Measurements from ENCODE around the gene KLRD1.

KLRD1 gene

DNA sequence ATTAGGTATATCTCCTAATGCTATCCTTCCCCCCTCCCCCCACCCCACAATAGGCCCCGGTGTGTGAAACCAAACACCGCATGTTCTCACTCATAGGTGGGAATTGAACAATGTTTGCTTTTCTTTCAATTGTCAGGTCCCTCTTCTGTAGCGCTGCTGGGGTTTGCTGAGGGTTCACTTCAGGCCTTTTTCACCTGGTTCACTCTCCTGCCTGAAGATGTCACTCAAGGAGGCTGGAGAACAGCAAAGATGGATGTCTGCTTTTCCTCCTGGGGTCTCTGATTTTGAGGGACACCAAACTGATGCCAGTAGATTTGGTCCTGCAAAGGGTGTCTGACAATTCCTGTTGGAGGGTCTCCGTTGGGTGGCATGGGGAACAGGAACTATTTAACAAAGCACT, 46.4 kb downstream of the KLRD1 start:
- no peak for DNase-seq (ENCODE audit: low read depth in 1 of 2, low spot score in 1 of 2)
- in situ Hi-C loops (cut with HindIII; ENCODE audit: low pct_unique_long_range_greater_than_20kb, low sequenced_read_pairs), result no loop called here
- TF ChIP-seq JUND (IDR thresholded peaks at IDR 0.05; ENCODE audit: low read depth), result no peak

GRCh38 chr12:10354502-10354901, 46.8 kb downstream of the KLRD1 start:
- in situ Hi-C loops (cut with HindIII; ENCODE audit: low pct_unique_long_range_greater_than_20kb, low sequenced_read_pairs), result no loop called here
- TF ChIP-seq JUND (IDR thresholded peaks at IDR 0.05; ENCODE audit: low read depth), result no peak
- DNase-seq (ENCODE audit: low read depth in 1 of 2, low spot score in 1 of 2), result no peak

DNA sequence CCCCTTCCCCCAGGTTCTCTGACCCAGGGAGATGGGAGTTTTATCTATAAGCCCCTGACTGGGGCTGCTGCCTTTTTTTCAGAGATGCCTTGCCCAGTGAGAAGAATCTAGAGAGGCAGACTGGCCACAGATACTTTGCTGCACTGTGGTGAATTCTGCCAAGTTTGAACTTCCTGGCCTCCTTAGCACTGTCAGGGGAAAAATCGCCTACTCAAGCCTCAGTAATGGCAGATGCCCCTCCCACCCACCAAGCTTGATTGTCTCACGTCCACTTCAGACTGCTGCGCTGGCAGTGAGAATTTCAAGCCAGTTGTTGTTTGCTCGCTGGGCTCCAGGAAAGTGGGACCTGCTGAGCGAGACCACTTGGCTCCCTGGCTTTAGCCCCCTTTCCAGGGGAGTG, 50.5 kb downstream of the KLRD1 start:
- TF ChIP-seq JUND (IDR thresholded peaks at IDR 0.05; ENCODE audit: low read depth), result no peak
- in situ Hi-C loops (cut with HindIII; ENCODE audit: low pct_unique_long_range_greater_than_20kb, low sequenced_read_pairs), result no loop called here

GRCh38 chr12:10358969-10359368, 51.3 kb downstream of the KLRD1 start:
- in situ Hi-C loops (cut with HindIII; ENCODE audit: low pct_unique_long_range_greater_than_20kb, low sequenced_read_pairs), result no loop called here
- DNase-seq (ENCODE audit: low read depth in 1 of 2, low spot score in 1 of 2), result no peak
- no peak for TF ChIP-seq JUND (IDR thresholded peaks at IDR 0.05; ENCODE audit: low read depth)

More for the DNA sequence above, 50.5 kb downstream of the KLRD1 start:
- no peak for DNase-seq (ENCODE audit: low read depth in 1 of 2, low spot score in 1 of 2)

DNA sequence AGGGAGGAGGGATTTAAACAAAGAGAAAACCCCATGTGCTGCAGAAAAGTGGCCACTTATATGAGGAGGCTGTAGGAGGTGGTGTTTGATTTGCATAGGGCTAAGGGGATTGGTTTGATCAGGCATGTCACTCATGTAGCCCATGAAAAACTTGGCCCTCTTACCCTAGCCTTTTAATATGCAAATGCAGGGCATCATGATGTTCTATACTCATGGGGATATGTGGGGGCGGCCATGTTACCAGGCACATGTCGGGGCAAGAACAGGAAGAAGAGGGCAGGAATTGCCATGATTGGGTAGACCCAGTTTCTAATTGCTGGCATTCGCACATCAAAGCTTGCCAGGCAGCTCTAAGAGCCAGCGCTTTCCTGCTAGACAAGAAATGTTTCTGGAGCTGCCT, 53.4 kb downstream of the KLRD1 start:
- in situ Hi-C loops (cut with HindIII; ENCODE audit: low pct_unique_long_range_greater_than_20kb, low sequenced_read_pairs), result no loop called here
- TF ChIP-seq JUND (IDR thresholded peaks at IDR 0.05; ENCODE audit: low read depth), result no peak
- DNase-seq (ENCODE audit: low read depth in 1 of 2, low spot score in 1 of 2), result peak in 1 of 2 experiments; percentile 88

DNA sequence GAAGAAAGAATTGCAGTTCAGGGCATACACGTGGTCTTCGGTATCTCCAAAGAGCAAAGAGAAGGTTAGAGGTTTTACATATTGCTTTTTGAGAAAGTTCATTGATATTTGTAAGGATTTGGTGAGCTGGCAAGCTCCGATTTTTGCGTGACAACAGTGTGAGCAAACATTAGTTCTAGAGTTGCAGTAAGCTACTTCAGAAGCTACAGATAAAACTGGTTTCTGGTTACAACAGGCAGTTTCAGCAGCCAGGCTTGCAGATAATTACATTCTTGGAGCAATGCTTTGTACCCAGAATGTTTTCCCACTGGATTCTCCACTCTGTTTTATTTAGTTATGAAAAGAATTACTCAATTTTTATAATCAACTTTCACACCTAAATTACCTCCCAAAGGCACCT, 54.0 kb downstream of the KLRD1 start:
- in situ Hi-C loops (cut with HindIII; ENCODE audit: low pct_unique_long_range_greater_than_20kb, low sequenced_read_pairs), result no loop called here
- no peak for TF ChIP-seq JUND (IDR thresholded peaks at IDR 0.05; ENCODE audit: low read depth)
- peak in 1 of 2 experiments; percentile 44 for DNase-seq (ENCODE audit: low read depth in 1 of 2, low spot score in 1 of 2)

- DNase-seq (ENCODE audit: low read depth in 1 of 2, low spot score in 1 of 2), result peak in 1 of 2 experiments; percentile 15
- TF ChIP-seq JUND (IDR thresholded peaks at IDR 0.05; ENCODE audit: low read depth), result no peak
- in situ Hi-C loops (cut with HindIII; ENCODE audit: low pct_unique_long_range_greater_than_20kb, low sequenced_read_pairs), result no loop called here
These were observed 54.7 kb downstream of the KLRD1 start for GRCh38 chr12:10362325-10362724.

DNA sequence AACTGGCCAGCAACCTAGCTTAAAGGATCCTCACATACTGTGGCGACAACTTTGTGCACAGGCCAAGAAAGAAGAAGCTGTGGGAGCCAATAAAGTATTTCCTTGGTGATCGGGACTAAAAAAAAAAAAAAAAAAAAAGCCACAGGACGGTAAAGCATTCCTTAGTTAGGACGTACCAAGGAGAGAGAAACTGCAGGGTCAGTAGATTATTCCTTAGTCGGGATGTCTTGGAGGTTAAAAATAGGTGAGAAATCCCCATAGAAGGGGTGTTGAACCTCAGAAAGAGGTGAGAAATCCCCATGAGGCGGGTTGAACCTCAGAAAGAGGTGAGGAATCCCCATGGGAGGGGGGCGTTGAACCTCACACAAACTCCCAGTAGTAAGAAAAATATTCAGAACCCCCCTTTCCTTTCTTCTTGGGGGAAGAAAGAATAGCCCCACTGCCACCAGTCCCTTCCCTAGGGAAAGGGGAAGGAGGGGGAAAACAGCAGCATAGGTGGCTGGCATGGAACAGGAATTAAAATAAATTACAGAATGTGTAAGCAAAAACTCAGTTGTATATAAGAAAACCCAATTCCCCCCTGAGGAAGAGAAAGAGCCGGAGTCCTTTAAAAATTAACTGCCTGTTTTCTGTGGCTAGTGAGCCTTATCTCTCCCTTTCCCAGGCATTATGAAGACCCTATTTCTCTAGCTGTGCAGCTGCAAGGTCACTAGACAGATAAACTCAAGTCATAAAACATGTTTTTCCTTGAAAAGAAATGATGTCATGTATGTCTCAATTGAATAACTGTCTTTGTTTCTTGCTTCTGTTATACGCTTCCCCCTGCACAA, 55.4 kb downstream of the KLRD1 start:
- in situ Hi-C loops (cut with HindIII; ENCODE audit: low pct_unique_long_range_greater_than_20kb, low sequenced_read_pairs), result no loop called here
- TF ChIP-seq JUND (IDR thresholded peaks at IDR 0.05; ENCODE audit: low read depth), result no peak
- DNase-seq (ENCODE audit: low read depth in 1 of 2, low spot score in 1 of 2), result no peak

DNA sequence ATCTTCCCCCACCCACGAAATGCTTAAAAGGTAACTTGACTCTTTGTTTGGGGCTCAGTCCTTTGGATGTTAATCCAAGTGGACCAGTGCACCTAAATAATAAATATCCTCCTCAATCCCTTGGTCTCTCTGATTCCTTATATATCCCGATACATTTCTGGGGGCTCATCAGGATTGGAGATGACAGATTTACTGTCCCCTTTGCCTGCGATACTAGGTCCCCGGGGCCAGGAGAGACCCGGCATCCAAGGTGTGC, 55.9 kb downstream of the KLRD1 start:
- TF ChIP-seq JUND (IDR thresholded peaks at IDR 0.05; ENCODE audit: low read depth), result no peak
- no peak for DNase-seq (ENCODE audit: low read depth in 1 of 2, low spot score in 1 of 2)
- in situ Hi-C loops (cut with HindIII; ENCODE audit: low pct_unique_long_range_greater_than_20kb, low sequenced_read_pairs), result no loop called here

GRCh38 chr12:10363914-10364814, 56.5 kb downstream of the KLRD1 start:
- TF ChIP-seq JUND (IDR thresholded peaks at IDR 0.05; ENCODE audit: low read depth), result no peak
- in situ Hi-C loops (cut with HindIII; ENCODE audit: low pct_unique_long_range_greater_than_20kb, low sequenced_read_pairs), result no loop called here
- DNase-seq (ENCODE audit: low read depth in 1 of 2, low spot score in 1 of 2), result peak in 1 of 2 experiments; percentile 57

DNA sequence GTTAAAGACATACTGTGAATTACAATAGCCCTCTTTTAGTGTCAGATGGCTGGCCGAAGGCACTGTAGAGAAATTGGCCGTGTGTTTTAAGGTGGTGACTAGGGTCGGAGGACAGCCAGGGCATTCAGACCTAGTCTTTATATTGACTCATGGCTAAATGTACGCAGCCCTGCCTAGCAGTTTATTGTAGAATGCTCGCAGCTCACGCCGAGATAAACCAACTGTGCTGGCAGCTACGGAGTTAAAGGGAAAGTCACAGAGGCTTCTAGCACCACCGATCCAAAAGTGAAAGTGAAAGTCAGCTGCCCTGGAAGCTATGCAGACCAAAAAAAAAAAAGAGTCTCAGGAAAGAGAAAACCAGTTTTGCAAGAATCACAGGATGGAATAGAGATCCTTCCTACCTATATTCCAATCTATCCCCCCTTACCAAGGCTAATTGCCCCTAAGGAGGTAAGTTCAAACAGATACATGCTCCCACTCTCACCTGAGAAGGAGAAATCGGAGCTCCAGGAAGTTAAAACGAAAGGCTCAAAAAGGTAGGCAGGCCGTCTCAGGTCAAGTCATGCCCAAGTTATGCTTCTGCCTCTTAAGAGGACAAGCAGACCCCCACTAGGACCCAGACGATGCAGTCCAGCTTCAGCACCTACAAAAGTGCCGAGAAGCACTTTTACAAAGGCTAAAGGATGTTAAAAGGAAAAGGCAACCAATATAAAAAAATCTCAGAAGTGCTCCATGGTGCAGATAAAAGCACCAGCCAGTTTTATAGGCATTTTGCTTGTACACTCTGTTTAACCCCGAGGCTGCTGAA, 57.3 kb downstream of the KLRD1 start:
- no peak for TF ChIP-seq JUND (IDR thresholded peaks at IDR 0.05; ENCODE audit: low read depth)
- in situ Hi-C loops (cut with HindIII; ENCODE audit: low pct_unique_long_range_greater_than_20kb, low sequenced_read_pairs), result no loop called here
- DNase-seq (ENCODE audit: low read depth in 1 of 2, low spot score in 1 of 2), result peak in 1 of 2 experiments; percentile 80

DNA sequence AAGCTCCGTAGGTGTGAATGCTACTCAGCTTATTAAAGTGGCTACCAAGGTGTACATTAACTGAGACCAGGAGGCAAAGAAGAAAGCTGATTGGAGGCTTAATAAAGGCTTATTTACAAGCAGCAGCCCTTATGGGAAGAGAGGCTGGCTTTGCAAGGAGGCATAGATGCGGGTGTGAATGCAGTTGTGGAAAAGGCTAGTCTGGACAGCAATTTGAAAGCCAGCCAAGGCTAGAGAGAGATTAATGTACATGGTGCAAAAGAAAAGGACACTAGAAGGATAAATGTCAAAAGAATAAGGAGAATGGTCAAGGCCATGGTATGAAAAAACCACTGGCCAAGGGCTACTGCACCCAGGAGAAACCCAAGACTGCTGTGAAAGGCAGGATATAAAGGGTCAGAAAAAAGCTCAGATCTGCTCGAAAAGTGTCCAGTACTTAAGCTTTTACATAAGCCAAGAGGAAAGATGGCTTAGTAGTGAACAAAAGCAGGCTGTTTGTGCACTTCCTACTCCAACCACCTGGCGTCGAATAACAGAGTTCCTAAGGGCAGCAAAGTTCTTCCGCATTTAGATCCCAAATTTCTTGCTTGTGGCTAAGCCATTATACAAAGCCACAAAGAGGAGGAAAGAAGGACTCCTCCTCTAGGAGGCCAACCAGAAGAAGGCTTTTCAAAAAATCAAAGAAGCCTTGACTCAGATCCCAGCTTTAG, 58.2 kb downstream of the KLRD1 start:
- in situ Hi-C loops (cut with HindIII; ENCODE audit: low pct_unique_long_range_greater_than_20kb, low sequenced_read_pairs), result no loop called here
- no peak for TF ChIP-seq JUND (IDR thresholded peaks at IDR 0.05; ENCODE audit: low read depth)
- peak in 1 of 2 experiments; percentile 51 for DNase-seq (ENCODE audit: low read depth in 1 of 2, low spot score in 1 of 2)
